Measurements from ENCODE around the gene ENO1.
"Not testable (repeated sequence)": the region's sequence is repeated elsewhere in the genome, so short reads cannot be mapped to it uniquely, and the experiment has no call there.

GRCh38 chr1:8898418-8898817, 19.9 kb upstream of the ENO1 start:
- not testable (repeated sequence) for TF ChIP-seq EZH2 (IDR thresholded peaks at IDR 0.05; ENCODE audit: borderline replicate concordance, low read length); CTCF (IDR thresholded peaks at IDR 0.05; ENCODE audit: low read length)

All from OCI-LY1 (cell line).